Measurements from ENCODE around the gene ILKAP.

GRCh38 chr2:238122287-238123217, 80.9 kb downstream of the ILKAP start:
- no peak for TF ChIP-seq CTCF (IDR thresholded peaks at IDR 0.05; ENCODE audit: poor library complexity)
- no peak for TF ChIP-seq EZH2phosphoT487 (IDR thresholded peaks at IDR 0.05; ENCODE audit: low read depth, severe bottlenecking, unreplicated experiment)
- TF ChIP-seq EZH2 (IDR thresholded peaks at IDR 0.05; ENCODE audit: borderline replicate concordance), result no peak
